Memory B cell (primary cell): ENCODE results near the gene KLC4.

Source experiments
- ATAC-seq: fragments of 150-1000 bp; cut with Tn5 transposase; 2 replicates; pipeline ENCODE4 v1.10.0; 2021; ENCODE audit warnings: low read depth, mild to moderate bottlenecking, moderate library complexity
- DNase-seq, 2 donors: peaks; one replicate each; pipeline ENCODE4 v3.0.0; 2022; ENCODE audit warnings: low spot score in 2 of 2
- H3K27ac Mint-ChIP-seq: one replicate; pipeline ENCODE4 v1.8.0; 2022; ENCODE audit warnings: mild to moderate bottlenecking, moderate library complexity, mixed read lengths
- H3K27me3 Mint-ChIP-seq: one replicate; pipeline ENCODE4 v1.8.0; 2022; ENCODE audit warnings: mixed read lengths
- H3K36me3 Mint-ChIP-seq: one replicate; pipeline ENCODE4 v1.8.0; 2022; ENCODE audit warnings: mild to moderate bottlenecking, mixed read lengths
- H3K4me1 Mint-ChIP-seq: one replicate; pipeline ENCODE4 v1.8.0; 2022; ENCODE audit warnings: mixed read lengths
- H3K4me3 Mint-ChIP-seq: one replicate; pipeline ENCODE4 v1.8.0; 2022; ENCODE audit warnings: mild to moderate bottlenecking, moderate library complexity, mixed read lengths
- H3K9me3 Mint-ChIP-seq: one replicate; pipeline ENCODE4 v1.8.0; 2022; ENCODE audit warnings: mixed read lengths

KLC4 gene

GRCh38 chr6:43088654-43089056, 29.2 kb downstream of the KLC4 start:
- Mint-ChIP-seq H3K4me3 (no peak overlapping the region), H3K9me3 (no peaks in the 10 kb centered on the region)

GRCh38 chr6:43089467-43089866, 30.0 kb downstream of the KLC4 start:
- no peak for ATAC-seq
- no peaks in the 10 kb centered on the region for H3K36me3 Mint-ChIP-seq

More at GRCh38 chr6:43088654-43089056, 29.2 kb downstream of the KLC4 start:
- Mint-ChIP-seq H3K27me3 (peaks cover 8% of the 10 kb centered on the region), H3K4me1 (peaks cover 8% of the 10 kb centered on the region), H3K36me3 (no peaks in the 10 kb centered on the region), H3K27ac (no peak overlapping the region)
- ATAC-seq (no peak), DNase-seq (no peak)

GRCh38 chr6:43089874-43090558, 30.6 kb downstream of the KLC4 start:
- no peak overlapping the region for H3K4me3 Mint-ChIP-seq
- H3K4me1 Mint-ChIP-seq, result peaks cover 8% of the 10 kb centered on the region
- H3K27ac Mint-ChIP-seq, result no peak overlapping the region
- H3K27me3 Mint-ChIP-seq, result peaks cover 3% of the 10 kb centered on the region
- no peaks in the 10 kb centered on the region for H3K9me3 Mint-ChIP-seq
- ATAC-seq (no peak), DNase-seq (no peak)
- H3K36me3 Mint-ChIP-seq, result no peaks in the 10 kb centered on the region

More at GRCh38 chr6:43089467-43089866, 30.0 kb downstream of the KLC4 start:
- no peaks in the 10 kb centered on the region for H3K9me3 Mint-ChIP-seq
- peaks cover 4% of the 10 kb centered on the region for H3K27me3 Mint-ChIP-seq
- peaks cover 8% of the 10 kb centered on the region for H3K4me1 Mint-ChIP-seq
- no peak for DNase-seq
- no peak overlapping the region for H3K27ac Mint-ChIP-seq
- H3K4me3 Mint-ChIP-seq, result no peak overlapping the region

- Mint-ChIP-seq H3K27me3 (peaks cover 3% of the 10 kb centered on the region), H3K4me1 (peaks cover 8% of the 10 kb centered on the region), H3K27ac (no peak overlapping the region), H3K36me3 (no peaks in the 10 kb centered on the region), H3K9me3 (no peaks in the 10 kb centered on the region), H3K4me3 (no peak overlapping the region)
- ATAC-seq (no peak), DNase-seq (no peak)
Measured at GRCh38 chr6:43090559-43090956, 31.1 kb downstream of the KLC4 start.

GRCh38 chr6:43091020-43091419, 31.6 kb downstream of the KLC4 start:
- ATAC-seq (no peak), DNase-seq (no peak)
- Mint-ChIP-seq H3K4me3 (no peak overlapping the region), H3K27ac (no peak overlapping the region), H3K4me1 (peaks cover 6% of the 10 kb centered on the region), H3K36me3 (no peaks in the 10 kb centered on the region), H3K9me3 (no peaks in the 10 kb centered on the region), H3K27me3 (peaks cover 1% of the 10 kb centered on the region)

GRCh38 chr6:43091436-43091991, 32.1 kb downstream of the KLC4 start:
- H3K9me3 Mint-ChIP-seq, result no peaks in the 10 kb centered on the region
- H3K27ac Mint-ChIP-seq, result no peak overlapping the region
- no peaks in the 10 kb centered on the region for H3K36me3 Mint-ChIP-seq
- no peaks in the 10 kb centered on the region for H3K27me3 Mint-ChIP-seq
- DNase-seq (no peak), ATAC-seq (no peak)
- peaks cover 2% of the 10 kb centered on the region for H3K4me1 Mint-ChIP-seq
- no peak overlapping the region for H3K4me3 Mint-ChIP-seq

GRCh38 chr6:43092635-43093034, 33.2 kb downstream of the KLC4 start:
- DNase-seq (no peak), ATAC-seq (no peak)
- Mint-ChIP-seq H3K27ac (no peak overlapping the region), H3K4me1 (peaks cover 2% of the 10 kb centered on the region), H3K27me3 (no peaks in the 10 kb centered on the region), H3K36me3 (no peaks in the 10 kb centered on the region), H3K9me3 (no peaks in the 10 kb centered on the region), H3K4me3 (no peak overlapping the region)

- Mint-ChIP-seq H3K36me3 (no peaks in the 10 kb centered on the region), H3K9me3 (no peaks in the 10 kb centered on the region), H3K4me3 (no peak overlapping the region), H3K4me1 (peaks cover 2% of the 10 kb centered on the region), H3K27ac (no peak overlapping the region), H3K27me3 (no peaks in the 10 kb centered on the region)
- DNase-seq (no peak), ATAC-seq (no peak)
Measured at GRCh38 chr6:43093436-43094289, 34.2 kb downstream of the KLC4 start.

GRCh38 chr6:43095939-43096338, 36.5 kb downstream of the KLC4 start:
- no peaks in the 10 kb centered on the region for H3K9me3 Mint-ChIP-seq
- no peaks in the 10 kb centered on the region for H3K36me3 Mint-ChIP-seq
- ATAC-seq (no peak), DNase-seq (no peak)
- H3K4me1 Mint-ChIP-seq, result peaks cover 2% of the 10 kb centered on the region
- H3K27ac Mint-ChIP-seq, result no peak overlapping the region
- H3K4me3 Mint-ChIP-seq, result no peak overlapping the region
- no peaks in the 10 kb centered on the region for H3K27me3 Mint-ChIP-seq

- peaks cover 2% of the 10 kb centered on the region for H3K4me1 Mint-ChIP-seq
- ATAC-seq (no peak), DNase-seq (no peak)
- no peaks in the 10 kb centered on the region for H3K36me3 Mint-ChIP-seq
- H3K27me3 Mint-ChIP-seq, result no peaks in the 10 kb centered on the region
- no peak overlapping the region for H3K27ac Mint-ChIP-seq
- no peak overlapping the region for H3K4me3 Mint-ChIP-seq
- no peaks in the 10 kb centered on the region for H3K9me3 Mint-ChIP-seq
Measured at GRCh38 chr6:43096451-43097097, 37.1 kb downstream of the KLC4 start.

- ATAC-seq, result no peak
- no peak for DNase-seq
- Mint-ChIP-seq H3K27me3 (no peaks in the 10 kb centered on the region), H3K4me1 (peaks cover 2% of the 10 kb centered on the region), H3K9me3 (no peaks in the 10 kb centered on the region), H3K27ac (no peak overlapping the region), H3K36me3 (no peaks in the 10 kb centered on the region), H3K4me3 (no peak overlapping the region)
Measured at GRCh38 chr6:43097098-43097489, 37.7 kb downstream of the KLC4 start.

- ATAC-seq (no peak), DNase-seq (no peak)
- Mint-ChIP-seq H3K4me1 (peaks cover 2% of the 10 kb centered on the region), H3K27ac (no peak overlapping the region), H3K9me3 (no peaks in the 10 kb centered on the region), H3K36me3 (no peaks in the 10 kb centered on the region), H3K27me3 (no peaks in the 10 kb centered on the region), H3K4me3 (no peak overlapping the region)
Measured at GRCh38 chr6:43097502-43097901, 38.1 kb downstream of the KLC4 start.

GRCh38 chr6:43101497-43101896, 42.1 kb downstream of the KLC4 start:
- Mint-ChIP-seq H3K4me1 (no peaks in the 10 kb centered on the region), H3K27ac (no peak overlapping the region)

GRCh38 chr6:43103253-43103876, 43.9 kb downstream of the KLC4 start:
- H3K27me3 Mint-ChIP-seq, result peaks cover 2% of the 10 kb centered on the region
- no peak overlapping the region for H3K27ac Mint-ChIP-seq
- ATAC-seq, result no peak
- H3K4me1 Mint-ChIP-seq, result no peaks in the 10 kb centered on the region
- no peak for DNase-seq
- H3K4me3 Mint-ChIP-seq, result no peak overlapping the region
- no peaks in the 10 kb centered on the region for H3K9me3 Mint-ChIP-seq
- no peaks in the 10 kb centered on the region for H3K36me3 Mint-ChIP-seq

More at GRCh38 chr6:43101497-43101896, 42.1 kb downstream of the KLC4 start:
- H3K4me3 Mint-ChIP-seq, result no peak overlapping the region
- DNase-seq, result no peak
- ATAC-seq, result no peak
- no peaks in the 10 kb centered on the region for H3K9me3 Mint-ChIP-seq
- no peaks in the 10 kb centered on the region for H3K36me3 Mint-ChIP-seq
- H3K27me3 Mint-ChIP-seq, result no peaks in the 10 kb centered on the region
